GM20431 (cell line): ENCODE measurements around the gene MAN2A2.

Source experiments
- in situ Hi-C: fragments of 300-500 bp; cut with MseI, MboI; formaldehyde crosslinking; loops from one replicate; pipeline ENCODE4 v1.15.0; 2020; ENCODE audit warnings: low sequenced_read_pairs; ENCODE audit not compliant: unreplicated experiment

MAN2A2 gene

GRCh38 chr15:90881978-90882721 lies 21.0 kb upstream of the MAN2A2 start:
- in situ Hi-C loops, result loop anchor here (25.0 kb wide), 1 partner anchor 545 kb away; no protein-coding TSS in a partner anchor

- in situ Hi-C loops, result loop anchor here (25.0 kb wide), 1 partner anchor 546 kb away; no protein-coding TSS in a partner anchor
Observed at GRCh38 chr15:90882781-90883525, 20.1 kb upstream of the MAN2A2 start.

GRCh38 chr15:90883526-90883975 lies 19.6 kb upstream of the MAN2A2 start:
- in situ Hi-C loops, result loop anchor here (25.0 kb wide), 1 partner anchor 546 kb away; no protein-coding TSS in a partner anchor

DNA sequence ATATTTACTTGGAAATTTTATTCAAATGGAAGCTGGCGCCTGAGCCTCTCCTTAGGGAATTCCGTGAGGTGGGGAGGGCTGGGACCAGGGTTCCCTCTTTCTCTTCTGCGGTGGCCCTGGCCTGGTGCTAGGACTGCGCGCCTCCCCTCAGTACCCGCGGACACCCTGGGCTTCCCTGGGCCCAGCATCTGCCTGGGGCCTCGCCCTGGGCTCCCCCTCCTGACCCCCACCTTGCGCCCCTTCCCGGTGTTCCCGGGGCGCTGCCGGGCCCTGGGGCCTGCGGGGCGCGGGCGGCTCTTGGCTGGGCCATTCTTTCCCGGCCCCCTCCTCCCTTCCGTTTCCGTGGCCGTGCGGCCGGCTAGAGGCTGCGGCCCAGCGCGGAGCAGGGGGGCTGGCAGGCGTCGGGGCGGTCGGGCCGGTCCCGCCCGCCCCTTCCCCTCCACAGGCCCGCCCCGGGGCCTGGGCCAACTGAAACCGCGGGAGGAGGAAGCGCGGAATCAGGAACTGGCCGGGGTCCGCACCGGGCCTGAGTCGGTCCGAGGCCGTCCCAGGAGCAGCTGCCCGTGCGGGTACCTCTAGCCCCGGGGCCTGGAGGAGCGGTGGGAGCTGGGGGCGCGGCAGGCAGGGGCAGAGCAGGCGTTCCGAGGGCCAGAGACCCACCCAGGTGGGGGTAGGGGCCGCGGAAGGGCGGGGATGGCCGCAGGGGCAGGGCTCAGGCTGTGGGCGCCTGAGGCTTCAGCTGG lies 19.0 kb upstream of the MAN2A2 start, which contains the start of gene FES:
Gene FES, plus strand, starts transcription at position 529 of the 743 bp plus-strand sequence. CDS start 542 bp downstream, outside the sequence.
- in situ Hi-C loops, result loop anchor here (25.0 kb wide), 1 partner anchor 547 kb away; no protein-coding TSS in a partner anchor

DNA sequence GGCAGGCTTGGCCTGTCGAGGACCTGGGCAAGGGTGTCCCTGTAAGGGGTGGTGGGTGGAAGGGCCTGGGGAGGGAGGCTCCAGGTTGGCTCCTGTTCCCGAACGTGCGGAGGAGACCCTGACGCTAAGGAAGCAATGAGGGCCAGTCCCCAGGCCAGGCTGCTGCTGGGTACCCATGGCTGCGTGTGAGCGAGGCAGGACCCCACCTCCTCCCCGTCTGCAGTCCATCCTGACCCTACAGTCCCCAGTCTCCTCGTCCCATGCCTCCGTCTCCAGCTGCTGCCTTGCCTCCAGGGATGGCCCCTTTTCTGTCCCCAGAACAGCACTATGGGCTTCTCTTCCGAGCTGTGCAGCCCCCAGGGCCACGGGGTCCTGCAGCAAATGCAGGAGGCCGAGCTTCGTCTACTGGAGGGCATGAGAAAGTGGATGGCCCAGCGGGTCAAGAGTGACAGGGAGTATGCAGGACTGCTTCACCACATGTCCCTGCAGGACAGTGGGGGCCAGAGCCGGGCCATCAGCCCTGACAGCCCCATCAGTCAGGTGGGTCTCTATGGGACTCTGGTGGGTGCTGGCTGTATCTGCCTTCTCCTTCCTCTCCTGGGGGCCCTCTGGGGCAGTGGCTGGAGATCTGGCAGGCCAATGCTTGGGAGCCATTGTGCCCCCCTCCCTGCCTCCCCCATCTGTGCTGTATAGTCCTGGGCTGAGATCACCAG lies 18.2 kb upstream of the MAN2A2 start:
- in situ Hi-C loops, result loop anchor here (25.0 kb wide), 1 partner anchor 548 kb away; no protein-coding TSS in a partner anchor

DNA sequence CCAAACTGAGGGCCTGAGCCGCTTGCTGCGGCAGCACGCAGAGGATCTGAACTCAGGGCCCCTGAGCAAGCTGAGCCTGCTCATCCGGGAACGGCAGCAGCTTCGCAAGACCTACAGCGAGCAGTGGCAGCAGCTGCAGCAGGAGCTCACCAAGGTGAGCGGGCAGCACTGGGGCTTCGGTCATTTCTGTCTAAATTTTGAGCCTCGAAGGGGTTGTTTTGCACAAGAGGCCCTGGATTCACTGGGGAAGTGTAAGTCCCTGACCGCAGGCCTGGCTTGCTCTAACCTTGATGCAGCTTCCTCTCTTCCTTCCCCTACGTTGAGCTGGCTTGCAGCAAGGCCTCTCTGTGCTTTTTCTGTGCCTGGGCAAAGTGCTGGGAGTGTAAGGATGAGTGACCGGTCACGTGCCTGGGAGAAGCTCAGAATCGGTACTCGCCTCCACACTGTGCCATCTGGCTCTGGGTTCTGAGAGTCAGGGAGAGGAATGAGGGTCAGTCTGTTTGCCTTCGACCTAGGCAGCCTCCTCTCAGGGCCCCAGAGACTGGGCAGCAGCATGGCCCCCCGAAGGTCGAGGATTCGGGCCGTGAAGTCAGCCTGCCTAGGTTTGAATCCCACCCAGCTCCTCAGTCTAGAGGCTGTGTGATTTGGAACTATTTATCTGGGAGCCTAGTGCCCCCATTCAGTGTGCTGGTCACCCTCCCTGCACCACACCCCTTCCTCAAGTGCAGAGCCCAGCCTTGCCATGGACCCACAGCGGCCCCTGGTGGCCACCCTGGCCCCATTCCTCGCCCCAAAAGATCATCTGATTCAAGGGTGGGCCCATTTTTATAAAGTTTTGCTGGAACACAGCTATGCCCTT lies 17.4 kb upstream of the MAN2A2 start:
- in situ Hi-C loops, result loop anchor here (25.0 kb wide), 1 partner anchor 548 kb away; no protein-coding TSS in a partner anchor

DNA sequence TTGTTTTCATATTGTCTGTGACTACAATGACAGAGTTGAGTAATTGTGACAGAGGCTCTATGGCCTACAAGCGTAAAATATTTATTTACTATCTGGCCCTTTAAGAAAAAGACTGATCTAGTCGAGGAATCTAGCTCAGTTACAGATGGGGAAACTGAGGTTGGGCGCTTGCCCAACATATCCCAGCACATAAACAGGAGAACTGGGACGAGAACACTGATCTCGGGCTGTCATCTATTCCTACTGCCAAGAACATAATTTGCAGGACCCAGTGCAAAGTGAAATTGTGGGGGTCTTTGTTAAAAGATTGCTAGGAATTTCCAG lies 16.8 kb upstream of the MAN2A2 start:
- in situ Hi-C loops, result loop anchor here (25.0 kb wide), 1 partner anchor 549 kb away; no protein-coding TSS in a partner anchor

DNA sequence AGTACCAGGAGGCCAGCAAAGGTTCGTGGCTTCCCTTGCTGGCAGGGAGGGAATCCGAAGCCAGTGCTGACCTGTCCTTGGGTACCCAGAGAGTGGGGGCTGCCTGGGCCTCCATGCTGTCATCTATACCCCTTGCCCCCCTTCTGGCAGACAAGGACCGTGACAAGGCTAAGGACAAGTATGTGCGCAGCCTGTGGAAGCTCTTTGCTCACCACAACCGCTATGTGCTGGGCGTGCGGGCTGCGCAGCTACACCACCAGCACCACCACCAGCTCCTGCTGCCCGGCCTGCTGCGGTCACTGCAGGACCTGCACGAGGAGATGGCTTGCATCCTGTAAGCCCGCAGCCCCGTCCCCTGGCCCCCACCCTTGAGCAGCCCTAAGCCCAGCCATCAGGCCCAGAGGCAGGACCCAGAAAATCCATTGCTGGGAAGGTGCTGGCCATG lies 16.0 kb upstream of the MAN2A2 start:
- in situ Hi-C loops, result loop anchor here (25.0 kb wide), 1 partner anchor 550 kb away; no protein-coding TSS in a partner anchor

DNA sequence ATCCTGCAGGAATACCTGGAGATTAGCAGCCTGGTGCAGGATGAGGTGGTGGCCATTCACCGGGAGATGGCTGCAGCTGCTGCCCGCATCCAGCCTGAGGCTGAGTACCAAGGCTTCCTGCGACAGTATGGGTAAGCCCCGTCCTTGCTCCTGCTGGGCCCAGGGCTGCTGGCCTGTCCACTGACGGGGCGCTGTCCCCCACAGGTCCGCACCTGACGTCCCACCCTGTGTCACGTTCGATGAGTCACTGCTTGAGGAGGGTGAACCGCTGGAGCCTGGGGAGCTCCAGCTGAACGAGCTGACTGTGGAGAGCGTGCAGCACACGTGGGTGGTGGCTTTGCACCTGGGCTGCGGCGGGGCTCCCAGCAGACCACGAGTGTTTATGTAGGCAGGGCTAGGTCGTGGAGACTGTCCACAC lies 13.8 kb upstream of the MAN2A2 start:
- in situ Hi-C loops, result loop anchor here (25.0 kb wide), 1 partner anchor 552 kb away; no protein-coding TSS in a partner anchor

DNA sequence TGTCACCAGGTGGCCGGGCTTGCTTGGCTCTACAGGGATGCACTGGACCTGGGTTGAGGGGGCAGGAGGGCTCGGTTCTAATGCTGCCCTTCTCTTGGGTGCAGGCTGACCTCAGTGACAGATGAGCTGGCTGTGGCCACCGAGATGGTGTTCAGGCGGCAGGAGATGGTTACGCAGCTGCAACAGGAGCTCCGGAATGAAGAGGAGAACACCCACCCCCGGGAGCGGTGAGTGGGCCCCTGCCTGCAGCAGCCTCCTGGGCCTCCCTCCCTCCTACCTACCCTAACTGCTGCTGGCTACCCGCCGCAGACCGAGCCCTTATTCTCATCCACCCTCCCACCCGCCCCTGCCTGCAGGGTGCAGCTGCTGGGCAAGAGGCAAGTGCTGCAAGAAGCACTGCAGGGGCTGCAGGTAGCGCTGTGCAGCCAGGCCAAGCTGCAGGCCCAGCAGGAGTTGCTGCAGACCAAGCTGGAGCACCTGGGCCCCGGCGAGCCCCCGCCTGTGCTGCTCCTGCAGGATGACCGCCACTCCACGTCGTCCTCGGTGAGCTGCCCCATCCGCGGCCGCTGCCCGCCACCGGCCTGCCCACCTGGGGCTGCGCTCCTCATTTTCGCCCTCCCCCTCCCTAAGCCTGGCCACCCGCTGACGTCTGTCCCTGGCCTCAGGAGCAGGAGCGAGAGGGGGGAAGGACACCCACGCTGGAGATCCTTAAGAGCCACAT lies 13.2 kb upstream of the MAN2A2 start:
- in situ Hi-C loops, result loop anchor here (25.0 kb wide), 1 partner anchor 553 kb away; no protein-coding TSS in a partner anchor

- in situ Hi-C loops, result loop anchor here (25.0 kb wide), 1 partner anchor 554 kb away; no protein-coding TSS in a partner anchor
Observed at GRCh38 chr15:90890839-90891238, 12.3 kb upstream of the MAN2A2 start.

- in situ Hi-C loops, result loop anchor here (25.0 kb wide), 1 partner anchor 554 kb away; no protein-coding TSS in a partner anchor
Observed at GRCh38 chr15:90891346-90891949, 11.7 kb upstream of the MAN2A2 start.

DNA sequence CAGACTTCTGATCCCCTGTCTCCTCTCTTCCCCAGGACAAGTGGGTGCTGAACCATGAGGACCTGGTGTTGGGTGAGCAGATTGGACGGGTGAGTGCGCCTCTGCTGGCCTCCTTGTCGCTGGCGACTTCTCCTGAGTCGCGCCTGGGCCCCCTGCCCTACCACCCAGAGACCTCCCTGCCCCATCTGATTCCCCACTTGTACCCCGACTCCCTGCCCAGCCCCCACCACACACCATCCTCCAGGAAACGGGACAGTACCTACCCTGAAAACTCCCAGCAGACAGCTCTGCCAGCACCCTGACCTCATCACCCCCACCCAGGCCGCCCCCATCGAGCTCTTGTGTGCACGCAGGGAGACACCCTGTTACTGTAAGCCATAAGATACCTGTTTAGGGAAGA lies 11.1 kb upstream of the MAN2A2 start:
- in situ Hi-C loops, result loop anchor here (25.0 kb wide), 1 partner anchor 555 kb away; no protein-coding TSS in a partner anchor

DNA sequence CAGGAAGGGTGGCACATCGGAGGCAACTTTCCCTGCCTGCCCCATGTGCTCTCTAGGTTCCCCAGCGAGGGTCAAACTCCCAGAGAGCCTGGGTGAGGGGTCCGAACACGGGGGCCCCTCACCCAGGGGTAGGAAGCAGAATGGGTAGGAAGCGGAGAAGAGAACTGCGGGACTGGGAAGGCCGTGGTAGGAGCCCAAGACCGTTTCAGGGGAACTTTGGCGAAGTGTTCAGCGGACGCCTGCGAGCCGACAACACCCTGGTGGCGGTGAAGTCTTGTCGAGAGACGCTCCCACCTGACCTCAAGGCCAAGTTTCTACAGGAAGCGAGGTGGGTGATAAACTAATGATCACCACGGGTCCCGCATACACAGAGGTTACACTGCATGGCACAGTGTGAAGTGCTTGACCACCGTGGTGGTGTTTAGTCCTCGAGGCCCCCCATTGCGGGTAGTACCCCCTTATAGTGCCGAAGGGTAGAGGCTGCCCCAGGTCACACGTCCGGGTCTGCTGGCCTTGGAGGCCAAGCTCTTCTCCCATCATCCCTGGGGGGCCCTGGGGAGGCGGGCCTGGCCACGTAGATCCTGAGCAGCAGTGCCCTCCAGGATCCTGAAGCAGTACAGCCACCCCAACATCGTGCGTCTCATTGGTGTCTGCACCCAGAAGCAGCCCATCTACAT lies 10.5 kb upstream of the MAN2A2 start:
- in situ Hi-C loops, result loop anchor here (25.0 kb wide), 1 partner anchor 555 kb away; no protein-coding TSS in a partner anchor

DNA sequence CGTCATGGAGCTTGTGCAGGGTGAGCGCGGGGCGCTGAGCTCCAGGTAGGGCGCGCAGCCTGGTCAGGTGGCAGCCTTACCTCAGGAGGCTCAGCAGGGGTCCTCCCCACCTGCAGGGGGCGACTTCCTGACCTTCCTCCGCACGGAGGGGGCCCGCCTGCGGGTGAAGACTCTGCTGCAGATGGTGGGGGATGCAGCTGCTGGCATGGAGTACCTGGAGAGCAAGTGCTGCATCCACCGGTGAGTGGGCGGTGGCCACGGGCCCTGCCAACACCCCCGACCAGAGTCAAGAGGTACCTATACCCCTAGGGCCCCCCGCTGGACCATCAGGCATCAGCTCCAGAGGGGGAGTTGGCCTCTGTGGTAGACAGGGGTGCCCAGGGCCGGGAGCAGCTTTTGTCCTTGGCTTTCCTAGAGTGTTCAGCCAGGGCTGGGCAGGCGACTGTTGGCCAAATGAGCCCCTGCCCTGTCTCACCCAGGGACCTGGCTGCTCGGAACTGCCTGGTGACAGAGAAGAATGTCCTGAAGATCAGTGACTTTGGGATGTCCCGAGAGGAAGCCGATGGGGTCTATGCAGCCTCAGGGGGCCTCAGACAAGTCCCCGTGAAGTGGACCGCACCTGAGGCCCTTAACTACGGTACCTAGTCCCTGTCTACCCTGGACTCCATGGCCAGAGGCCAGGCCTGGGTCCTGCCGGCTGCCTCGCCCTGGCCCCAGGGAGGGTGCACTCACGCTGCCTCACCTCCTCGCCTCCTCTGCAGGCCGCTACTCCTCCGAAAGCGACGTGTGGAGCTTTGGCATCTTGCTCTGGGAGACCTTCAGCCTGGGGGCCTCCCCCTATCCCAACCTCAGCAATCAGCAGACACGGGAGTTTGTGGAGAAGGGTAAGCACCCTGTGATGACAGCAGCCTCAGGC lies 9.7 kb upstream of the MAN2A2 start:
- in situ Hi-C loops, result loop anchor here (25.0 kb wide), 1 partner anchor 556 kb away; no protein-coding TSS in a partner anchor
